H1 (cell line): ENCODE measurements around the gene APLP1.

ENCODE experiments used
- BCL11A ChIP-seq, 2 experiments: IDR thresholded peaks; one replicate each; pipeline ENCODE4 v1.6.1; 2011; ENCODE audit warnings: low read depth in 2 of 2, low read length in 2 of 2, mild to moderate bottlenecking in 2 of 2
- EP300 ChIP-seq, 2 experiments: IDR thresholded peaks; 1 replicate in 1 of 2; 2 replicates in 1 of 2; pipeline ENCODE4 v1.6.1; 2011 to 2012; ENCODE audit warnings: low read depth in 2 of 2, low read length in 2 of 2, mild to moderate bottlenecking in 2 of 2, borderline replicate concordance in 1 of 2, inconsistent platforms in 1 of 2, moderate library complexity in 1 of 2
- EZH2 ChIP-seq: fragments of 200-600 bp; sonication (generic); IDR thresholded peaks from 2 replicates; pipeline ENCODE4 v1.7.1; 2012; ENCODE audit warnings: low read depth, mild to moderate bottlenecking, moderate library complexity, low read length, inconsistent platforms; ENCODE audit not compliant: severe bottlenecking
- HDAC2 ChIP-seq, 2 experiments: fragments of 300-600 bp in 1 of 2; sonication (generic) in 1 of 2; IDR thresholded peaks; 2 replicates each; pipeline ENCODE4 v1.6.1; 2011 to 2012; ENCODE audit warnings: low read depth in 2 of 2, low read length in 2 of 2, mild to moderate bottlenecking in 2 of 2, moderate library complexity in 2 of 2, borderline replicate concordance in 1 of 2, inconsistent platforms in 1 of 2
- NANOG ChIP-seq: IDR thresholded peaks from 2 replicates; pipeline ENCODE4 v1.6.1; 2011; ENCODE audit warnings: low read length, low read depth, mild to moderate bottlenecking, inconsistent platforms; ENCODE audit not compliant: insufficient read depth, poor library complexity, severe bottlenecking
- POLR2AphosphoS5 ChIP-seq: IDR thresholded peaks from 2 replicates; pipeline ENCODE4 v1.6.1; 2011; ENCODE audit warnings: low read depth, low read length
- SP1 ChIP-seq: IDR thresholded peaks from 2 replicates; pipeline ENCODE4 v1.6.1; 2011; ENCODE audit warnings: low read depth, low read length
- TAF1 ChIP-seq: IDR thresholded peaks from 2 replicates; pipeline ENCODE4 v1.6.1; 2011; ENCODE audit warnings: mild to moderate bottlenecking, low read depth, low read length
- TF ChIP-seq, protein P1 (sequence below), 3 experiments: IDR thresholded peaks; 1 replicate in 2 of 3; 2 replicates in 1 of 3; pipeline versions ENCODE4 v1.5.1 to v1.6.1; 2011; ENCODE audit warnings: low read length in 3 of 3, mild to moderate bottlenecking in 3 of 3, inconsistent platforms in 2 of 3, low read depth in 1 of 3, moderate library complexity in 1 of 3; ENCODE audit not compliant: insufficient read depth in 1 of 3; ENCODE audit errors: control extremely low read depth in 1 of 3

DNA sequence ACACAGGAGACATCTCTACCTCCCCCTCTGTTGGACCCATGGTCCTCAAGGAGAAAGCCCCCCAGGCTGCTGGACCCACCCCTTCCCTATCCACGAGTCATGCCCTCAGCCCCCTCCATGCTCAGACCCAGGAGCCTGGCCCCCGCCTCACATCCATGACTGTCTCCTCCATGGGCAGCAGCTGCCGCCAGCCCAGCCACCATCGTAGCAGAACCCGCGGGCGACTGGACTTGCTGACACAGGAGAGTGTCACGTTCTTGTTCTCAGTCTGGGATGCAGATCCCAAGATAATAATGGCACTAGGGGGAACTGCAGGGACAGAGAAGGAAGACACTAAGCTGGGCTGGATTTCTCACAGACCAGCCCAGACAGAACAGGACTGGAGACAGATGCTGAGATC lies 19.9 kb upstream of the APLP1 start:
- TF ChIP-seq TAF1 (no peak), EP300 (IDR thresholded peaks at IDR 0.05; ENCODE audit: borderline replicate concordance in 1 of 2, low read depth in 2 of 2, low read length in 2 of 2) (no peak), HDAC2 (IDR thresholded peaks at IDR 0.05; ENCODE audit: borderline replicate concordance in 1 of 2, low read depth in 2 of 2, low read length in 2 of 2) (no peak), SP1 (no peak), EZH2 (no peak), BCL11A (IDR thresholded peaks at IDR 0.05; ENCODE audit: low read depth in 2 of 2, low read length in 2 of 2) (no peak), NANOG (no peak), POLR2AphosphoS5 (no peak)
- TF ChIP-seq, protein P1, sequence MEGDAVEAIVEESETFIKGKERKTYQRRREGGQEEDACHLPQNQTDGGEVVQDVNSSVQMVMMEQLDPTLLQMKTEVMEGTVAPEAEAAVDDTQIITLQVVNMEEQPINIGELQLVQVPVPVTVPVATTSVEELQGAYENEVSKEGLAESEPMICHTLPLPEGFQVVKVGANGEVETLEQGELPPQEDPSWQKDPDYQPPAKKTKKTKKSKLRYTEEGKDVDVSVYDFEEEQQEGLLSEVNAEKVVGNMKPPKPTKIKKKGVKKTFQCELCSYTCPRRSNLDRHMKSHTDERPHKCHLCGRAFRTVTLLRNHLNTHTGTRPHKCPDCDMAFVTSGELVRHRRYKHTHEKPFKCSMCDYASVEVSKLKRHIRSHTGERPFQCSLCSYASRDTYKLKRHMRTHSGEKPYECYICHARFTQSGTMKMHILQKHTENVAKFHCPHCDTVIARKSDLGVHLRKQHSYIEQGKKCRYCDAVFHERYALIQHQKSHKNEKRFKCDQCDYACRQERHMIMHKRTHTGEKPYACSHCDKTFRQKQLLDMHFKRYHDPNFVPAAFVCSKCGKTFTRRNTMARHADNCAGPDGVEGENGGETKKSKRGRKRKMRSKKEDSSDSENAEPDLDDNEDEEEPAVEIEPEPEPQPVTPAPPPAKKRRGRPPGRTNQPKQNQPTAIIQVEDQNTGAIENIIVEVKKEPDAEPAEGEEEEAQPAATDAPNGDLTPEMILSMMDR (IDR thresholded peaks at IDR 0.05; ENCODE audit: control extremely low read depth in 1 of 3, insufficient read depth in 1 of 3, low read depth in 1 of 3, low read length in 3 of 3) = no peak
